ENCODE data around the gene EIF3J. TPM values are rescaled to one million over a fixed set of nuclear protein-coding genes. Genes with fewer than 3 reads are reported as not detected.

The EIF3J gene
- total and polyA plus RNA-seq, 3 donors from 2014 or later, result 33.4 to 65.6 (median 60.3) TPM

GRCh38 chr15:44492672-44493071, 44.3 kb upstream of the EIF3J start:
- intact Hi-C loops (cut with DNase I; ENCODE audit: low total_unique reads), result no loop called here
- TF ChIP-seq CTCF (IDR thresholded peaks at IDR 0.05) (no peak), POLR2A (IDR thresholded peaks at IDR 0.05) (no peak)
- no peaks in the 10 kb centered on the region for H3K9me3 ChIP-seq
- no peaks in the 10 kb centered on the region for H3K27me3 ChIP-seq
- no peaks in the 10 kb centered on the region for H3K36me3 ChIP-seq (ENCODE audit: low read depth, missing control alignments)
- no peak for DNase-seq
- peaks cover 7% of the 10 kb centered on the region for H3K4me1 ChIP-seq
- no peak overlapping the region for H3K4me3 ChIP-seq
- no peak overlapping the region for H3K27ac ChIP-seq
- WGBS, 2 donors, result 85 to 89% methylated on average over 3 of the region's 3 CpGs

DNA sequence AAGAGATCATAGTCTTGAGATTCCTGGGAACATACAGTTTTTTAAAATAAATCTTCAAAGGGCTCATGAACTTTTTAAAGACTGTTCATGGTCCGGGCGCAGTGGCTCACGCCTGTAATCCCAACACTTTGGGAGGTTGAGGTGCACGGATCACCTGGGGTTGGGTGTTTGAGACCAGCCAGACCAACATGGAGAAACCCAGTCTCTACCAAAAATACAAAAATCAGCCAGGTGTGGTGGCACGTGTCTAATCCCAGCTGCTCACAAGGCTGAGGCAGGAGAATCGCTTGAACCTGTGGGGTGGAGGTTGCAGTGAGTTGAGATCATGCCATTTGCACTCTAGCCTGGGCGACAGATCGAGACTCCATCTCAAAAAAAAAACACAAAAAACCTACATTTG, 41.4 kb upstream of the EIF3J start:
- TF ChIP-seq CTCF (IDR thresholded peaks at IDR 0.05), result no peak
- no peak for TF ChIP-seq POLR2A (IDR thresholded peaks at IDR 0.05)
- Histone ChIP-seq H3K27me3 (no peaks in the 10 kb centered on the region), H3K9me3 (no peaks in the 10 kb centered on the region), H3K4me1 (no peaks in the 10 kb centered on the region), H3K4me3 (no peak overlapping the region), H3K36me3 (ENCODE audit: low read depth, missing control alignments) (no peaks in the 10 kb centered on the region), H3K27ac (no peak overlapping the region)
- WGBS, 2 donors, result 91 to 94% methylated on average over 8 of the region's 8 CpGs
- intact Hi-C loops (cut with DNase I; ENCODE audit: low total_unique reads), result no loop called here
- DNase-seq, result no peak

GRCh38 chr15:44500555-44500954, 36.4 kb upstream of the EIF3J start:
- no peaks in the 10 kb centered on the region for H3K36me3 ChIP-seq (ENCODE audit: low read depth, missing control alignments)
- H3K27ac ChIP-seq, result no peak overlapping the region
- no peak overlapping the region for H3K4me3 ChIP-seq
- no peak for TF ChIP-seq CTCF (IDR thresholded peaks at IDR 0.05)
- TF ChIP-seq POLR2A (IDR thresholded peaks at IDR 0.05), result no peak
- no peaks in the 10 kb centered on the region for H3K27me3 ChIP-seq
- WGBS, 2 donors, result 73% methylated on average over 3 of the region's 3 CpGs
- intact Hi-C loops (cut with DNase I; ENCODE audit: low total_unique reads), result no loop called here
- no peaks in the 10 kb centered on the region for H3K9me3 ChIP-seq
- no peak for DNase-seq
- H3K4me1 ChIP-seq, result no peaks in the 10 kb centered on the region

- Histone ChIP-seq H3K9me3 (no peaks in the 10 kb centered on the region), H3K27ac (no peak overlapping the region), H3K27me3 (no peaks in the 10 kb centered on the region), H3K4me1 (no peaks in the 10 kb centered on the region), H3K36me3 (ENCODE audit: low read depth, missing control alignments) (no peaks in the 10 kb centered on the region), H3K4me3 (no peak overlapping the region)
- DNase-seq, result no peak
- TF ChIP-seq POLR2A (IDR thresholded peaks at IDR 0.05), result no peak
- TF ChIP-seq CTCF (IDR thresholded peaks at IDR 0.05), result peak; percentile 29 to 51 (median 38)
- intact Hi-C loops (cut with DNase I; ENCODE audit: low total_unique reads), result no loop called here
- 78 to 80% methylated on average over 3 of the region's 3 CpGs for WGBS, 2 donors
Measured at GRCh38 chr15:44501768-44502366, 35.1 kb upstream of the EIF3J start.

- Histone ChIP-seq H3K4me3 (no peak overlapping the region), H3K27ac (no peak overlapping the region), H3K36me3 (ENCODE audit: low read depth, missing control alignments) (no peaks in the 10 kb centered on the region), H3K9me3 (no peaks in the 10 kb centered on the region), H3K27me3 (no peaks in the 10 kb centered on the region), H3K4me1 (no peaks in the 10 kb centered on the region)
- no peak for DNase-seq
- TF ChIP-seq POLR2A (IDR thresholded peaks at IDR 0.05), result no peak
- no peak for TF ChIP-seq CTCF (IDR thresholded peaks at IDR 0.05)
- intact Hi-C loops (cut with DNase I; ENCODE audit: low total_unique reads), result no loop called here
Measured at GRCh38 chr15:44516436-44516835, 20.5 kb upstream of the EIF3J start.

Data from testis (tissue), 3 donors.